GM12874 (cell line): ENCODE results near the gene PRKAG2.
A peak's percentile ranks its signal among the peaks of the same experiment; 100 is the strongest.

Experiments used
- CTCF ChIP-seq: IDR thresholded peaks from 2 replicates; pipeline ENCODE4 v1.5.1; 2011; ENCODE audit warnings: low read depth, mild to moderate bottlenecking, control low read depth, low read length, moderate library complexity; ENCODE audit not compliant: insufficient read depth

PRKAG2 gene

DNA sequence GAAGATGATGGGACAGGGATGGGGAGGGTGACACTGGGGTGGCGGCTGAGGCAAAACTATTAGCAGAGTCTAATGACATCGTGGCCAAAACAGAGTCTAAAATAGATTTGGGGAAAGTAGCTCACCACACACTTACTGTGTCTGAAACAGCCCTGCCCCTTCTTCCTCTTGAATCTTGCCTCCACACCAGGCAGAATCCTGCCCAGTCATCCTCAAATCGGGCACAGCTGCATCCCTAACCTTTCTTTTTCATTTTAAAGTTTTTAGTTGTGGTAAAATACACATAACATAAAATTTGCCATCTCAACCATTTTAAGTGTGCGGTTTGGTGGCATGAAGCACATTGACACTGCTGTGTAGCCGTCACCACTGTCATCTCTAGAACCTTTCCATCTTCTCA, 90.0 kb downstream of the PRKAG2 start:
- no peak for TF ChIP-seq CTCF

DNA sequence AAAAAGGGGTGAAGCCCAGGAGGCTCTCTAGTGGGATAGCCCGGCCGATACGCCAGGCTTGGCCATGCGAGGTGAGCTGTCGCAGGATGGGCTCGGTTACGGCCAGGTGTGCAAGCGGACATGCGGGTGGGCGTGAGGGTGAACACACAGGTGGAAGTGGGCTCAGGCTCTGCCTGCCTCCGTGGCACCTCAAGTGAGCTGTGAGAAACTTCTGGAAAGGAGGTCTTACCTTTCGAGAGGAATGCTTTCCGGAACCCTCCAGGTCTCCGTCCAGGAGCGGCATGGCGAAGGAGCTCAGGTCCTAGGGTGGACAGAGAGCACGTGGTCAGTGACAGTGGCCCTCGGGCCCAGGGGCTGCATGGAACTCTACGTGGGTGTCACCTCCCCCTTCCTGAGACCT, 90.7 kb downstream of the PRKAG2 start:
- no peak for TF ChIP-seq CTCF

DNA sequence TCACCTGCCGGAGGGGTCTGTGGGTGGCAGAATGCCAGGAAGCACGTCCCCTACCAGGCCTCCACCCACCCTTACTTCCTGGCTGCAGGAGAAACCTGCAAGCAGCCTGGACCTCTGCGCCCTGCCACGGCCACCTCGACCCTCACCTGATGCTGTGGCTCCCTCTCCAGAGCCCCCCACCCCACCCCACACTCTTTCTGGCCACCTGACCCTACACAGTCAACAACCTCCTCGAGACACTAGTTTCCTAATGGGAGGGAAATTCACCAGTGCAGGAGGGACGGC, 91.3 kb downstream of the PRKAG2 start:
- no peak for TF ChIP-seq CTCF

GRCh38 chr7:151784853-151785680, 91.8 kb downstream of the PRKAG2 start:
- no peak for TF ChIP-seq CTCF

GRCh38 chr7:151783958-151784575, 92.8 kb downstream of the PRKAG2 start:
- TF ChIP-seq CTCF, result no peak

DNA sequence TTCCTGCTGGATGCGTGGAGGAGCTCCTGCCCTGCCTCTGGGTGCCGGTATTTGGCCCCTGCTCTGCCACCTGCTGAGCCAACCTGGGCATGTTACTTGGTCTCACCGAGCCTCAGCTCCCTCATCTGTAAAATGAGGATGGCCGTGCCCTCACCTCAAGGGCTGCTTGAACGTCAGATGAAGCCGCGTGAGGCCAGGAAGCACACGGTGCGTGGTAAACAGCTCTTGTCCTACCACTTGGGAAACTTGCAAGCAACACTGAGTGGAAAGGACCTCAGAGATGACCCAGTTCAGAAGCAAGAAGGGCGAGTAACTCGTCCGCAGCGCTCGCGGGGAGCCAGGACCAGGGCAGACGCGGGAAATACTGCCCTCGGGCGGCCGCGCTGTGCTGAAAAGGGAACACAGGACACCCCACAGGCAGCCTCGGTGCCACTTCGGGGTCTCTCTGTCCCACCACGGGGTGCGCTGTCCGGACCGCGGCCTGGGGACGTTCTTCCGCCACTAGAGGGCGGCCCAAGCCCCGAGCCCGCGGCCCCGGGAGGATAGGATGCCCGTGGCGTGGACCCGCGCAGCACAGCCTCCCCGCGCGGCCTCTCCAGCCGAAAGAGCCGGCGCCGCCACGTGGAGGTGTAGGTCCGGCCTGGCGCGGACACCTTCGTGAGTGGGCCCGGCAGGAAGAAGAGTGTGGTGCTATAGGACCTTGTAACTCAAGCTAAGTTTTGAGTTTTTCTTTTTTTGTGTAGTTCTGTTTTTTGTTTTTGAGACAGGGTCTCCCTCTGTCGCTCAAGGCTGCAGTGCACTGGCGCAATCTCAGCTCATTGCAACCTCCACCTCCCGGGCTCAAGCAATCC, 94.1 kb downstream of the PRKAG2 start:
- TF ChIP-seq CTCF, result peak; percentile 97

DNA sequence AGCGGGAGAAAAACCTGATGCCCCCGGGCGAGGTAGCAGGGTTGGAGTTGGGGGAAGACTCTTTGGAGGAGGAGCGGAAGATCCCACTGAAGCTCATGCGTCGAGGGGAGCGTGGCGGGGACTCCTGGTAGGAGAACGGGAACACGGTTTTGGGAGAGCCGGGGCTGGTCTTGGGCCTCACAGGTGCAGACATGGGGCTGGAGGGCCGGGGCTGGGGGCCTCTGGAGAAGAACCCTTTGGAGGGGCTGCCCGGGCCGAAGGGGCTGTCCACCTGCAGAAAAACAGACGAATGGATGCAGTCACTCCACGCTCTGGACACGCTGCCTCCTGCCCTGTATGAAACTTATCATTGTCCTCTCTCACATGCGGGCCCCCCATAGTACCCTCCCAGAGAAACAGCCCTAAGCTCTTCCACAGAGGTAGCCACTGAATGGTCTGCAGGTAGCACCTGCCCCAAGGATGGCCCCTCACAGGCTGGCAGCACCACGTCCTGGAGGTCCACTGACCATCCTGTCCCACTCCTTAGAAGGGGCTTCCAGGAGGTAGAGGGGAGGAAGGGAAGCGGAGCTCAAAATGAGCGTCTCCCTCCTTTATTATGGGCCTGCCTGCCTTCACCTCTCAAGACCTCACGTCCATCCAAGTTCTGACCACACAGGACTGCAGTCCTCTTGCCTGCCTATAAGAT, 95.6 kb downstream of the PRKAG2 start:
- TF ChIP-seq CTCF, result no peak
